Measurements from ENCODE around the gene ZNF221. TPM values are rescaled to one million over a fixed set of nuclear protein-coding genes. Genes with fewer than 3 reads are reported as not detected.

The ZNF221 gene
- total RNA-seq, 1 donor from 2014 or later = 14.3 TPM

GRCh38 chr19:43908659-43909058 is 42.4 kb upstream of the ZNF221 start:
- H3K4me1 Mint-ChIP-seq = no peaks in the 10 kb centered on the region
- TF ChIP-seq, protein P1, sequence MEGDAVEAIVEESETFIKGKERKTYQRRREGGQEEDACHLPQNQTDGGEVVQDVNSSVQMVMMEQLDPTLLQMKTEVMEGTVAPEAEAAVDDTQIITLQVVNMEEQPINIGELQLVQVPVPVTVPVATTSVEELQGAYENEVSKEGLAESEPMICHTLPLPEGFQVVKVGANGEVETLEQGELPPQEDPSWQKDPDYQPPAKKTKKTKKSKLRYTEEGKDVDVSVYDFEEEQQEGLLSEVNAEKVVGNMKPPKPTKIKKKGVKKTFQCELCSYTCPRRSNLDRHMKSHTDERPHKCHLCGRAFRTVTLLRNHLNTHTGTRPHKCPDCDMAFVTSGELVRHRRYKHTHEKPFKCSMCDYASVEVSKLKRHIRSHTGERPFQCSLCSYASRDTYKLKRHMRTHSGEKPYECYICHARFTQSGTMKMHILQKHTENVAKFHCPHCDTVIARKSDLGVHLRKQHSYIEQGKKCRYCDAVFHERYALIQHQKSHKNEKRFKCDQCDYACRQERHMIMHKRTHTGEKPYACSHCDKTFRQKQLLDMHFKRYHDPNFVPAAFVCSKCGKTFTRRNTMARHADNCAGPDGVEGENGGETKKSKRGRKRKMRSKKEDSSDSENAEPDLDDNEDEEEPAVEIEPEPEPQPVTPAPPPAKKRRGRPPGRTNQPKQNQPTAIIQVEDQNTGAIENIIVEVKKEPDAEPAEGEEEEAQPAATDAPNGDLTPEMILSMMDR (conservative IDR thresholded peaks at IDR 0.05) = no peak
- no peak overlapping the region for H3K27ac Mint-ChIP-seq (ENCODE audit: unreplicated experiment)
- peaks cover 52% of the 10 kb centered on the region for H3K9me3 Mint-ChIP-seq
- H3K4me3 Mint-ChIP-seq = no peak overlapping the region
- DNase-seq (ENCODE audit: low read depth, low spot score) = no peak
- no peaks in the 10 kb centered on the region for H3K27me3 Mint-ChIP-seq (ENCODE audit: low read depth)
- peaks cover 74% of the 10 kb centered on the region for H3K36me3 Mint-ChIP-seq (ENCODE audit: low read depth)

- Mint-ChIP-seq H3K36me3 (ENCODE audit: low read depth) (peaks cover 82% of the 10 kb centered on the region), H3K4me3 (no peak overlapping the region)
- TF ChIP-seq, protein P1 (conservative IDR thresholded peaks at IDR 0.05) = no peak
Measured at GRCh38 chr19:43910884-43911283, 40.1 kb upstream of the ZNF221 start.

GRCh38 chr19:43913383-43913782 is 37.6 kb upstream of the ZNF221 start:
- Mint-ChIP-seq H3K9me3 (peaks cover 41% of the 10 kb centered on the region), H3K4me3 (no peak overlapping the region), H3K4me1 (no peaks in the 10 kb centered on the region), H3K36me3 (ENCODE audit: low read depth) (peaks cover 85% of the 10 kb centered on the region), H3K27ac (ENCODE audit: unreplicated experiment) (no peak overlapping the region), H3K27me3 (ENCODE audit: low read depth) (no peaks in the 10 kb centered on the region)
- DNase-seq (ENCODE audit: low read depth, low spot score) = no peak
- TF ChIP-seq, protein P1 (conservative IDR thresholded peaks at IDR 0.05) = no peak

More at GRCh38 chr19:43910884-43911283, 40.1 kb upstream of the ZNF221 start:
- H3K9me3 Mint-ChIP-seq = peaks cover 54% of the 10 kb centered on the region
- H3K4me1 Mint-ChIP-seq = no peaks in the 10 kb centered on the region
- H3K27ac Mint-ChIP-seq (ENCODE audit: unreplicated experiment) = no peak overlapping the region
- H3K27me3 Mint-ChIP-seq (ENCODE audit: low read depth) = no peaks in the 10 kb centered on the region
- no peak for DNase-seq (ENCODE audit: low read depth, low spot score)

DNA sequence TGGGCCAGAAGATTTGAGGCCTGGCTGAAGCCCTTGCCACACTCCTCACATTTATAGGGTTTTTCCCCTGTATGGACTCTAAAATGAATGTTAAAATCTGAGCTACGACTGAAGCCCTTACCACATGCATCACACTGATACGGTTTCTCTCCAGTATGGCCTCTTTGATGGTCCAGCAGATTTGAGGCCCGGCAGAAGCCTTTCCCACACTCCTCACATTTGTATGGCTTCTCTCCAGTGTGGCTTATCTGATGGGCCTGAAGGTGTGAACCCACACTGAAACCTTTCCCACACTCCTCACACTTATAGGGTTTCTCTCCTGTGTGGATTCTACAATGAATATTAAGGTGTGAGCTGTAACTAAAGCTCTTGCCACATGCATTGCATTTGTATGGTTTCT is 37.0 kb upstream of the ZNF221 start:
- Mint-ChIP-seq H3K4me1 (no peaks in the 10 kb centered on the region), H3K36me3 (ENCODE audit: low read depth) (peaks cover 90% of the 10 kb centered on the region), H3K27me3 (ENCODE audit: low read depth) (no peaks in the 10 kb centered on the region), H3K9me3 (peaks cover 38% of the 10 kb centered on the region), H3K4me3 (no peak overlapping the region), H3K27ac (ENCODE audit: unreplicated experiment) (no peak overlapping the region)
- TF ChIP-seq, protein P1 (conservative IDR thresholded peaks at IDR 0.05) = no peak
- DNase-seq (ENCODE audit: low read depth, low spot score) = no peak

- DNase-seq (ENCODE audit: low read depth, low spot score) = no peak
- Mint-ChIP-seq H3K27me3 (ENCODE audit: low read depth) (no peaks in the 10 kb centered on the region), H3K27ac (ENCODE audit: unreplicated experiment) (no peak overlapping the region), H3K4me3 (no peak overlapping the region), H3K4me1 (no peaks in the 10 kb centered on the region), H3K9me3 (peaks cover 5% of the 10 kb centered on the region), H3K36me3 (ENCODE audit: low read depth) (peaks cover 67% of the 10 kb centered on the region)
- TF ChIP-seq, protein P1 (conservative IDR thresholded peaks at IDR 0.05) = no peak
Measured at GRCh38 chr19:43923875-43924274, 27.2 kb upstream of the ZNF221 start.

- Mint-ChIP-seq H3K4me1 (peaks cover 2% of the 10 kb centered on the region), H3K27me3 (ENCODE audit: low read depth) (no peaks in the 10 kb centered on the region), H3K9me3 (no peaks in the 10 kb centered on the region), H3K4me3 (no peak overlapping the region), H3K27ac (ENCODE audit: unreplicated experiment) (no peak overlapping the region), H3K36me3 (ENCODE audit: low read depth) (peaks cover 61% of the 10 kb centered on the region)
- TF ChIP-seq, protein P1 (conservative IDR thresholded peaks at IDR 0.05) = no peak
- no peak for DNase-seq (ENCODE audit: low read depth, low spot score)
Measured at GRCh38 chr19:43928820-43929219, 22.2 kb upstream of the ZNF221 start.

Measured in neural crest cell (in vitro differentiated cells).